NCI-H524 (cell line): ENCODE results near the gene WASF3.

ENCODE experiments used
- DNase-seq, 2 experiments: peaks; one replicate each; lab custom pipeline; 2025; lab: John Stamatoyannopoulos, UW

The WASF3 gene, protein sequence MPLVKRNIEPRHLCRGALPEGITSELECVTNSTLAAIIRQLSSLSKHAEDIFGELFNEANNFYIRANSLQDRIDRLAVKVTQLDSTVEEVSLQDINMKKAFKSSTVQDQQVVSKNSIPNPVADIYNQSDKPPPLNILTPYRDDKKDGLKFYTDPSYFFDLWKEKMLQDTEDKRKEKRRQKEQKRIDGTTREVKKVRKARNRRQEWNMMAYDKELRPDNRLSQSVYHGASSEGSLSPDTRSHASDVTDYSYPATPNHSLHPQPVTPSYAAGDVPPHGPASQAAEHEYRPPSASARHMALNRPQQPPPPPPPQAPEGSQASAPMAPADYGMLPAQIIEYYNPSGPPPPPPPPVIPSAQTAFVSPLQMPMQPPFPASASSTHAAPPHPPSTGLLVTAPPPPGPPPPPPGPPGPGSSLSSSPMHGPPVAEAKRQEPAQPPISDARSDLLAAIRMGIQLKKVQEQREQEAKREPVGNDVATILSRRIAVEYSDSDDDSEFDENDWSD

DNA sequence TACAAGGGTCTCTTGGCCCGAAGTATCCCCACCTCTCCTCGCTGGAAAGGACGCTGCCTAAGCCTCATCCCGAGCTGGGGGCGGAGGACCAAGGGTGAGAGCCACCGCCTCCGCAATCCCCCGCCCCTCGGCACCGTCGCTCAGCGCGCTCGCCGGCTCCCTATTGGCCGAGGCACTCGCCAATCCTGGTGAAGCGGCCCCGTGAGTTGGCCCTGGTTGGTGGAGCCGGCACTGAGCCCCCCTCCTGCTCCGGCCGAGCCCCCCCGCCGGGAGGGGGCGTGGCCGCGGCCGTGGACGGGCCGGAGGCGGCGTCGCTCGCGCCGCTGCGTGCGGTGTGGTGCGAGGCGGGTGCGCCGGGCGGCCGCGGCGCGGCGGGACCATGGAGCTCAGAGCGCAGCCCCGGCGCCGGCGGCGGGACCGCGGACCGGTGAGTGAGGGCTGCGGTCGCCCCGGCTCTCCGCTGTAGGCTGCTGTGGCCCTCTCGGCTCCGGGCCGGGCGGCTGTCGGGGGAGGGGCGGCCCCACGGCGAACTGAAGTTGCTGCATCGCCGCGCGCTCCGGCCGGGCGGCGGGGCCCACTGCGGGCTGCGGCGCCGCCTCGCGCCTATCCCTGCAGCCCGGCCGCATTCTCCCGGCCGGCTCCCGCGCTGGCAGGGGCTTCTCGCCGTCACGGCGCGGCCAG lies at the start of gene WASF3:
TSS of gene WASF3 (plus strand) at position 291 of the 681 bp plus-strand sequence. CDS start 84,588 bp downstream, outside the sequence.
- peak; percentile 96 to 99 for DNase-seq

DNA sequence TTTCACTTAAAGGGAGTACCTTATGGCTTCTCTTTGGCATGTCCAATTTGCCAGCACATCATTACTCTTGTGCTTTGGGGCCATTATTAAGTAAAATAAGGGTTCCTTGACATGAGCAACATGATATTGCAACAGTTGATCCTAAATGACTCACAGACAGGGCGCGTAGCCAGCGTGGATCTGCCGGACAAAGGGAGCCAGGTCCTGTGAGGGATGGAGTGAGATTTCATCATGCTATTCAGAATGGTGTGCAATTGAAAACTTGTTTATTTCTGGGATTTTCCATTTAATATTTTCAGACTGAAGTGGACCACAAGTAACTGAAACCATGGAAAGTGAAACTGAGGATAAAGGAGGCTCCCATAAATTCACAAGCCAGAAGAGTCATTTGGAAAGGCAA lies 48.6 kb upstream of the WASF3 start:
- no peak for DNase-seq

DNA sequence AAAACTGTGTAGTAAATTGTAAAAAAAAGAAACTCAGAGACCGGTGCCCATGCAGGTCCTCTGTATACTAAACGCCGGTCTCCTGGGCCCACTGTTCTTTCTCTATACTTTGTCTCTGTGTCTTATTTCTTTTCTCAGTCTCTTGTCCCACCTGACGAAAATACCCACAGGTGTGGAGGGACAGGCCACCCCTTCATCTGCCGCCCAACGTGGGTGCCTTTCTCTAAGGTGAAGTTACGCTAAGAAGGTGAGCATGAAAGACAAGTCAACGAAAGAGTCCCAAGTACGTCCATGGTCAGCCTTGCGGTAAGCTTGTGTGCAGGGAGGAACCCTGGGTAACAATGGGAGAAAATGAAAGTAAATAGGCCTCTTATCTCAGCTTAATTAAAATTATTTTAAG lies 48.0 kb upstream of the WASF3 start:
- DNase-seq = no peak

DNA sequence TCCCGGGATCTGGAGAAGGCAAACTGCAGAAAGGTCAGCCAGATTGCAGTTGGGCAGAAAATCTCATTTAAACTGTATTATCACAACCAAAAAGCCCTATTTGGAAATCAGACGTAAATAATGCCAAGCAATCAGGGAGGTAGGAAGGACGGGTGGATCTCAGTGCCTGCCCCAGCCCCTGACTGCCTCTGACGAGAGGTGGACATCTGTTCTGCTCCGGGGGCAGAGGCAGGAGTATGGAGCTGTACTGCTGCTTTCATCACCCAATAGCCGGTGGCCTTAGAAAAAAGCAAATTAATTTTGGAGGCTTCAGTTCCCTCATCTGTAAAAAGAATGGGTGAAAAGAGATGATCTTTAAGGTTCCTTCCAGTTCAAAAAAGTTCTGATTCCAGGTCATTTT lies 43.6 kb upstream of the WASF3 start:
- DNase-seq = peak in 1 of 2 experiments; percentile 55

DNA sequence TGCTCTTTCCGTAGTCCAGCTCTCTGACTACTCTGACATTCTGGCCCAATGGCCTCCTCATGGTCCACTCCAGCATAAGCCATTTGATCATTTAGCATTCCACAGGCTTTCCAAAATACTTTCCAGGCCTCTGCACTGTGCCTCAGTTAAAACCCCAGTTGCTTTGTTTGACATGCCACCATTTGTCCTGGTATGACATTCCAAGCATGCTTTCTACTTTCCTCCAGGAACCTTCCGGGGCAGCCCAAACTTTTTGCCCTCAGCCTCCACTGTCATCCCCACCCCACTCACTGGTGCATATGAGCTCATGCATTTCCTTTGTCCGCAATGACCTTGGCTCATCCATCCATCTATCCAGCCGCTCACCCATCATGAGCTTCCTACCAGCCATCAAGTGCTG lies 41.8 kb upstream of the WASF3 start:
- no peak for DNase-seq

DNA sequence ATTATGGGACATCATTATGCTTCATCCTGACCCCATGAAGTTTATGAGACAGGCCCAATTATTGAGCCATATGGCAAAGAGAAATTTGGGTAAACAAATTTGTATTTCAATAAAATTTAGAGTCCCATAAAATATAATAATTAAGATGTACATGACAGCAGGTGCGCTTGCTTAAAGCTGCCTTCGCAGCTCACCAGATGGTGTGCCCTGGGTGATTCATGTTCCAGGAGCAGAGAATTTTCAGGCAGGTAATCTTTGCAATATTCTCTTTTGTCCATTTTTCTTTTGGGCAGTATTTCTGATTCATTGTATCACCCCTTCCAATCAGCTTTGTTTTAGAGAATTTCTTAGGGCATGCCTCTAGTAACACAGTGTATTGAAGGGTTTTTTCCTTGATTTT lies 39.5 kb upstream of the WASF3 start:
- DNase-seq = peak in 1 of 2 experiments; percentile 70

DNA sequence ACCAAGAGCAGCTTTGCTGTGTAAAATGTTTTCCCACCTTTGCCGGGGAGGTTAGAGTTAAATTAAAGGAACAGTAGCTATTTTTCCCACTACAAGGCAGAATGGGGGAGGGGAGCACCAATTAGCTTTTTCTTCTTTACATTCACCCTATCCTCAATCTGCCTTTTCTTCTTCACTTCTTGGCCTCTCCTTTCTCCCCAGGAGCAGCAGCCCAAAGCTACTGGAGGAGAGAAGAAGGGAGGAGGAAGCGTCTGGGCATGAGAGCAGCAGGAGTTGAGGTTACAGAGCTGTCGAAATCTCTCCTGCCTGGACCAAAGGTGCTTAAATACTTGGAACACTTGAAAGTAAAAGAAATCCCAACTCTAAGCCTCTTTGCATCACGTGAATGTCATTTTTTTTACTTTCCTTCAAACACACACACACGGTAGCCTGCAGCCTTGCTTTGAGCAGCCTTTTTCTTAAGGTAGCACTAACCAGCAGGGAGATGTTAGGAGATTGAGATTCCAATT lies 39.0 kb upstream of the WASF3 start:
- peak; percentile 49 to 80 for DNase-seq

DNA sequence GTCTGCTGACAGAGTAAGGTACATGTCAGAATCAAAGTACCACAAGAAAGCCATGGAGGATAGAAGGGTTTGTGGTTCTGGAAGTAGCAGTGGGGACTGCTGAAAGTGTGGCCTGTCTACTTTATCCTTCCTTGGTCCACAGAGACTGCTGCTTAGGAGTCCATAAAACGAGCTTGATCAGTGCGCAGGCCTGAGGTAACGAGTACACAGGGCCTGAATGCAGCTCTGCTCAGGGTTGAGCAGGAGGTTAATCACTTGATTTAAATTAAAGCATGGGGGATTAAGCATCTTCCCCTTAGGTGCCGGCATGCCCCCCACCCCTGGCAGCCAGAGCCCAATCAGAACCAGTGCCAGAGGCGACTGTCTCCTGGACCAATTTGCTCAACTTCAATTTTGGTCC lies 34.9 kb upstream of the WASF3 start:
- peak in 1 of 2 experiments; percentile 52 for DNase-seq

DNA sequence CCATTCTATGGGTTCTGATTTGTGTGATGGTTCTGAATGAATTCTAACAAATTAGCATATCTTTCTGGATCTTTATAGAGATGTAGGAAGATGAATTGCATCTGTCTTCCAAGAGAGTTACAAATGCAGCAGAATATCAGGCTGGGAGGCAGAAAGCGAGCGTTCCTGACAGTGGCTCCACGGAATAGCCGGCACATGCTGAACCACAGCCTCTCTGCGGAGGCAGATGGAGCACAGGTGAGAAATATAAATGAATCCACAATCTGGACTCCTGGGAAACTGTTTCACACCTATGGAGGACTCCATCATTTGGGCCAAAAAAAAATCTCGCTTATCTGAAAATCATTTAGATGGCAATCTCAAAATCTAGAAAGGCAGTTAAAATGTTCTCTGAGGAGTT lies 34.5 kb upstream of the WASF3 start:
- DNase-seq = no peak

DNA sequence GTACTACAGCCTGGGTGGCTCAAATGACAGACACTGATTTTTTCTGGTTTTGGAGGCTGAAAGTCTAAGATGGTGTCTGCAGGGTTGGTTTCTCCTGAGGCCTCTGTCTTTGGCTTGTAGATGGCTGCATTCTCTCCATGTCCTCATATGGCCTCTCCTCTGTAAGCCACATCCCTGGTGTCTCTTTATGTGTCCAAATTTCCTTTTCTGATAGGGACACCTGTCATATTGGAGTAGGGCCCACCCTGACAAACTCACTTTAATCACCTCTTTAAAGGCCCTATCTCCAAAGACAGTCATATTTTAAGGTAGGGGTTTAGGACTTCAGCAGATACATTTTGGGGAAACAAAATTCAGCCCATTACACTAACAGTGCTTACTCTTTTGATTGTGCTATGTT lies 32.0 kb upstream of the WASF3 start:
- peak in 1 of 2 experiments; percentile 20 for DNase-seq

DNA sequence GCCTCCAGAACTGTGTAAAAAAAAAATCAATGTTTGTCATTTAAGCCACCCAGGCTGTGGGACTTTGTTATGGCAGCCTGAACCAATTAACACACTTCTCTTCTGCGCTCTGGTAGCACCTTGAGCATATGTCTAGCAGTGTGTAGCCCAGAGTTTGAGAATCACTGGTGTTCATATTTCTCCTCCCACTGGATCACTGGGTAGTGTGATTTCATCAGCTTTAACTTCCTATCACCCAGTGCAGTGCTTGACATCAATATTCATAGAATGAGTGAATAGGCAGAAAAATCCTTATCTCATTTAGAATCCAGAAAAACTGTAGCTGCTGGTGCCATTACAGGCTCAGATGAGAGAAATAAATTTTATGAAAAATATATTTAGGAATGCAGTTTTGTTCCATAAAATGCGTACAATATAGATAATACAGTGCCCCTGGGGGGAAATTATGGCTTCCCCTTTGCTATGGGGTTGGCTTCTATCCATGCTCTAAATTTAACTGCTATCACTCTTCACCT lies 30.7 kb upstream of the WASF3 start:
- peak in 1 of 2 experiments; percentile 49 for DNase-seq

DNA sequence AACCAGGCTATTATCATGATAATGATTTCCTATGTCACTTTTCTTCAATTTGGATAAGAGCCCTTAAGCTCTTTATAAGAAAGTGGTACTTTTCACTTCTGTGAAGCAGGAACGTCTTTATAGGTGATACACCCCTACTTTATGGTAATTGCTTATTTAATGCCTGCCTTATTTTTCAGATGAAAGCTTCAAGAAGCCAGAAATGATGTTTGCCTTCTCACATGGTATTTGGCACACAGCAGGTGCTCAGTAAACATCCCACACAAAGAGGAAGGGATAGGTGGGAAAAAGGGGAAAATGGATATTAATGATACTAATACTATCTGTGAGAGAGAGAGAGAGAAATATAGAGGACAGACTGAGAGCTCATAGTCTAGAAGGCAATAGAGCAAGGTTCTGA lies 29.0 kb upstream of the WASF3 start:
- peak in 1 of 2 experiments; percentile 44 for DNase-seq

DNA sequence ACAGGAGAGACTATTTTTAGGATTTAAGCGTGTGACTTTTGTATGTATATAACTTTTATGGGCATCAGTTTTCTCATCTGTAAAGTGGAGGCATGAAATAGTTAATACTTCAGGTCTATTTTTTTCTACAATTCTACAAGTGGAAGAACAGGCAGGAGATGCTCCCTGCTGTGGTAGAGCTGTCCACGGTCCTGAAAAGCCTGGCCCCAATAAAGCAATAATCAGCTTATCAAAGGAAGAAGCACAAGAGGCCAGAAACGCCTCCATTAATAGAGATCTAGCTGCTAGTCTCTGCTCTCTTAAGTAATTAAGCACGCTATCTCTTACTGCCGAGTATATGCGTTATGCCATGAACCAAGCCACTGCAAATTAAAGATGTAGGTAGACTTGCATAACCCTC lies 28.0 kb upstream of the WASF3 start:
- peak; percentile 75 to 93 for DNase-seq

DNA sequence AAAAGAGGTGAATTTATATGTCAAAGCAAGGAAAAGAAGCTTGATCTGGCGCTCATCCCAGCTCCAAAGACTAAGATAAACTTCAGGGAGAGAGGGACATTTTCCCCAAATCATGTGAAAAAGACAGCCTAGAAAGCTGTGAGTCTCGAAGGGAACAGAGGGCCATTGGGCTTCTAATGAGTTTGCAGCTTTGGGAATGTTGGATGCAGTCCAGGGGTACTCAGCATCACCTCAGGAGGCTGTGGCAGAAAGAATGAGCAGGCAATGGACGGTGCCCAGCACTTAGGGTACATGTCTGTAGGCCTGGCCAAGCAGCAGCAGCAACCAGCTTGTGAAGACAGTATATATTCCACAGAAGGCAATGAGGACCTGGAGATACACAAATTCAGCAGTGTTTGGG lies 25.7 kb upstream of the WASF3 start:
- DNase-seq = peak; percentile 41 to 69

DNA sequence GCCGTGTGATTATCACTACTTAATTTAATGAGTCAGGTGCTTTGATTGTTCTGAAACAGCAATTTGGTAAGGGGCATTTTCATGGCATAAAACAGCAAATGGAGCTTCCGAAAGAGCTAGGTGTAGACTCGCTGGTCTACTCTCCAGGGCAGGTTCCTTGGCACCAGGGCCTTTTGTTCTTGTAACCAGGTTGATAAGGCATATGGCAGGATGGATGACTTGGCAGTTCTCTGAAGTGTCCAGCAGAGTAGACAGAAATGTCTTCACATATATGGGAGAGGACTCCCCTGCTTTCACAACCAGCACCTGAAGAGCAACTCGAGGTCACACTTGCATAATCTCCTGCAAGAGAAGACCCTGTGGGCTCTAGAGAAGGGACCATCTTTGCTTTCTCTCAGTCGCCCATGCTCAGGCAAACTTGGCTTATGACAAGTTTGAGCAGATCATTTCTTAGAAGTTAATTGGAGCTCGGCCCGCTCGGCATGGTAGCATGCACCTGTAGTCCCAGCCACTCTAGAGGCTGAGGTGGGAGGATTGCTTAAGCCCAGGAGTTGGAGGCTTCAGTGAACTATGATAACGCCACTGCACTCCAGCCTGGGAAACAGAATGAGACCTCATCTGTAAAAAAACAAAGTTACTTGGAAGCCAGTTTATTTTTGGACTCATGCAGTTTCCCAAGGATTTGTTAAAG lies 23.3 kb upstream of the WASF3 start:
- DNase-seq = no peak

DNA sequence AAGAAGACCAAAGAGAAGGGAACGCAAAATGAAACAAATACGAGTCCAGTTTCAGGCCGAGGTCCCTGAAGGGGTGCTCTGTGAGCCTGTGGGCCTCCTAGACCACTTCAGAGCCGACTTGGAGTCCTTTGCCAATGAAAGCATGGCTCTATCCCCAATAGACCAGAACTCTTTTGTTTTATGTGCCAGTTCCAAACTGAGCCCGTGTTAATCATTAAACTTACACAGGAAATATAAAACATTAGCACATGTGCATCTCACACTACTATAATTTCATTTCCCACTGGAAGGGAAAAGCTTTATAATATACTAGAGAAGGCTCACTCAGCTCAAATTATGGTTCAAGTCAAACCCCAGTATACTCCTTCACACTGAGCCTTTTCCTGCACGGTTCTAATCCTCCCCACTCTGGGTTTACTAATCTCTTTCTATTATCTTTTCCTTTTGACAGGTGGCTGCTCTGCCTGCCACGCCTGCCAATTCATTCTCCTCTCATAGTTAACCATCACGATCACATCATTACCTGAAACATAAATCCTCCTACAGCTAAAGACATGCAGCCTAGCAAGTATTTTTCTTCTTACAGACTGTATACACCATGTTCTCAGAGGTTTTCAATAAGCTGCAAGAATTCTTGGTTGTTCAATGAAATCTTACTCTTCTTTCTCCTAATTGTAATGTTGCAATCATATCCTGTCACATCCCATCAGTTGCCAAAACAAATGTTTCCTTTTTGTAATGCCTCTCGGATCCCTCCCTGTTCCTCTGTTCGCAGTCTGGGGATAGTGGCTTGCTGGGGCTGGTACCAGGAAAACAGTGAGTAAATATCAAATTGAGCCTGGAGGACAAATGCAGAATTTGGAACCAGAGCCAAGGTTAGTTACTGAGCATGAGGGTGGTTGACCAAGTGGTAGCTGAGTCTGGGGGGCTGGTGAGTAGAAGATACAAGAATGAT lies 18.8 kb upstream of the WASF3 start:
- peak; percentile 85 to 97 for DNase-seq

DNA sequence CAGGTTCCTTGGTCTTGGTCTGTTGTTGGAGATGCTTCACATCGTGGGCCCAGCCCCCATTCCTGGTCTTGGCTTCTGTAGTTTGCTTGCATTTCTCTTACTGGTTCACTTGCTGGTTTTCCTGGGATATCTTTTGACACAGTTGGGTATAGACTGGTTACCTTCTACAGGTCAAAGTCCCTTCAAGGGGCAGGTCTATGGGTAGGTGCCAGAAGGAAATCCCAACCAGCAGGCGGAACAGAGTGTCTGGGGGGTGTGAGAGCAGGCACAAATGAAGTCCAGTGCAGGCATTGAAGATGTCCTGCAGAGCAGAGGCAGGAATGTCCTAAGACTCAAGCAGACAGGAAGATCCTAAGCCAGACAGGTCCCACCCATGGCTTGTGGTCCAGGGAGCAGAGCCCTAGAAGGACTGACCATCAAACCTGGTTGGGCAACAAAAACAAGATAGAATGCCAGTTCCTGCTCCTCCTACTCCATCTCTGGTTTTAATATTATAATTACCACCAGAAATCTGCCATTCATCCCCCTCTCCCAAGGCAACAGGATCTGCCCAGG lies 17.7 kb upstream of the WASF3 start:
- DNase-seq = peak; percentile 52 to 95

DNA sequence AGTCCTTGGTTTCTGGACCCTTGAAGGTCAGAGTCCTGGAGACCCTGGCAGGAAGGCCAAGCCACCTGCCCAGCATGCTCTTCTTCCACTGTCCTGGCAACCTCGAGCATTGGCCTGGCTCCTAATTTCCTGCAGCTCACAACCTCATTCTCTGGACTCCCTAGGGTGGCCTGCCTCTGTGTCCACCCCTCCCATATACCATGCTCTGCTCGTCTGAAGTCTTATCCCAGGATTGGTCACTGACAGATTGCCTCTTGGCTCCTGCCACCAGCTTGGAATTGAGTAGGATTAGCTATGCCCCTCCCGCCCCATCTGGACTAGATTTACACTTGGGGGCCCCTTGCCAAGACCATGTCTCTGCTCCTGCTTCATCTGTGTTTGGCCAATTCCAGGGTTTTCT lies 17.1 kb upstream of the WASF3 start:
- DNase-seq = peak; percentile 100

DNA sequence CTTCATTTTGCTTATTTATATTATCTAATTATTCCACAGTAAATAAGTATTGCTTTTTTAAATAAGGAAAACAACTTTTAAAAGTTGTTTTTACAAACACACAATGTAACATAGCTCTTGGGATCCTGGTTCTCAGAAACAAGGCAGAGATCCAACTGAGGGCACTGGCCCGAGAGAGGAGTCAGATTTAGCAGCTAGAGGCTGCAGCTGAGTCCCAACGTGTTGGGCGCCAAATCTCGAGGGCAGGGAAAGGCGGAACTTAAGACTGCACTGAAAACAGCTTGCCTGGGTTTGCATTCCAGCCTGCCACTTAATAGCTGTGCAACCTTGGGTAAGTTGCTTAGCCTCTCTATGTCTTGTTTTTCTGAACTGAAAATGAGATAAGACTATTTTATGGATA lies 16.4 kb upstream of the WASF3 start:
- peak; percentile 79 to 84 for DNase-seq
